ELR (cell line): Measurements from ENCODE around the gene DCAF17.

Experiments used
- DNase-seq: peaks from one replicate; pipeline ENCODE4 v3.0.0-alpha.2; 2015; ENCODE audit warnings: low read depth

The DCAF17 gene

GRCh38 chr2:171434013-171434989, at the start of gene DCAF17:
DCAF17 (plus strand) TSS chr2:171434226; CDS start chr2:171434578, 352 bp downstream.
- DNase-seq: peak; percentile 96

- no peak for DNase-seq
These were observed 47.4 kb upstream of the DCAF17 start for GRCh38 chr2:171386627-171387026.

- no peak for DNase-seq
These were observed 47.0 kb upstream of the DCAF17 start for GRCh38 chr2:171387052-171387451.

- DNase-seq: no peak
These were observed 44.7 kb upstream of the DCAF17 start for GRCh38 chr2:171389325-171389724.

GRCh38 chr2:171389780-171390179, 44.2 kb upstream of the DCAF17 start:
- no peak for DNase-seq

GRCh38 chr2:171390941-171391516, 43.0 kb upstream of the DCAF17 start:
- peak; percentile 66 for DNase-seq

GRCh38 chr2:171391532-171391931, 42.5 kb upstream of the DCAF17 start:
- no peak for DNase-seq

GRCh38 chr2:171393487-171393886, 40.5 kb upstream of the DCAF17 start:
- no peak for DNase-seq

- no peak for DNase-seq
These were observed 39.8 kb upstream of the DCAF17 start for GRCh38 chr2:171394164-171394740.

- DNase-seq: no peak
These were observed 34.7 kb upstream of the DCAF17 start for GRCh38 chr2:171399292-171399691.

GRCh38 chr2:171400395-171400794, 33.6 kb upstream of the DCAF17 start:
- DNase-seq: no peak

- DNase-seq: no peak
These were observed 32.1 kb upstream of the DCAF17 start for GRCh38 chr2:171401947-171402346.

GRCh38 chr2:171402906-171403580, 31.0 kb upstream of the DCAF17 start:
- peak; percentile 54 for DNase-seq

GRCh38 chr2:171404261-171404660, 29.8 kb upstream of the DCAF17 start:
- peak; percentile 90 for DNase-seq

- no peak for DNase-seq
These were observed 29.3 kb upstream of the DCAF17 start for GRCh38 chr2:171404719-171405118.

GRCh38 chr2:171405546-171405945, 28.5 kb upstream of the DCAF17 start:
- no peak for DNase-seq

GRCh38 chr2:171406044-171406443, 28.0 kb upstream of the DCAF17 start:
- no peak for DNase-seq

GRCh38 chr2:171407030-171407675, 26.9 kb upstream of the DCAF17 start:
- DNase-seq: no peak

- no peak for DNase-seq
These were observed 26.4 kb upstream of the DCAF17 start for GRCh38 chr2:171407676-171408044.

GRCh38 chr2:171409436-171409971, 24.5 kb upstream of the DCAF17 start:
- DNase-seq: no peak

GRCh38 chr2:171410101-171410500, 23.9 kb upstream of the DCAF17 start:
- peak; percentile 39 for DNase-seq

GRCh38 chr2:171410624-171411023, 23.4 kb upstream of the DCAF17 start:
- no peak for DNase-seq
